Esophagus muscularis mucosa (tissue), 4 donors: Measurements from ENCODE around the gene ARL17B.

Source experiments
- CTCF ChIP-seq, 3 experiments: fragments of 200-600 bp in 2 of 3; fragments of 450-650 bp in 1 of 3; sonication (generic) in 2 of 3; IDR thresholded peaks; one replicate each; pipeline ENCODE4 v1.5.1; 2017 to 2019; ENCODE audit warnings: antibody characterized with exemption in 3 of 3, mild to moderate bottlenecking in 2 of 3, moderate library complexity in 1 of 3
- EP300 ChIP-seq: sonication (generic); formaldehyde crosslinking; IDR thresholded peaks from one replicate; pipeline ENCODE4 v1.6.1; 2017; ENCODE audit warnings: antibody characterized with exemption
- POLR2AphosphoS5 ChIP-seq, 2 donors: sonication (generic); formaldehyde crosslinking; IDR thresholded peaks; one replicate each; pipeline ENCODE4 v1.6.1; 2017; ENCODE audit warnings: antibody characterized with exemption in 2 of 2

DNA sequence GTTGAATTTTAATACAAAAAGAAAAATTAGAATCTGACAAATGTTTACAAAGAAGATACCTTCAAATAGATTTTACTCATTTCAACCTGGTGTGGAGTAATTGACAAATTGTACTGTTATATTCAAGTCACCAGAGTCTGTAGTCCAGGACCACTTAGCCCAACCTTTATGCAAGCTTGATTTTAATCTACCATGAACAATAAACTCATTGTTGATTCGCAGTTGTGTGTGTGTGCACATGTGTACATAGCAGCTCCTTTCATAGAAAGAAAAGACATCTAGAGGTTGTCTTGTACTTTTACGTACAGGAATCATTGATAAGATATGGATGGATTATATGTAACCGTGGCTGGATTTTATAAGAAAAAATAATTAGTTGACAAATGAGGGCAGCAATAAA is 87.3 kb downstream of the ARL17B start:
- TF ChIP-seq CTCF (IDR thresholded peaks at IDR 0.05) (no peak), EP300 (no peak), POLR2AphosphoS5 (IDR thresholded peaks at IDR 0.05) (no peak)
